Ishikawa (cell line): ENCODE measurements around the gene PTRHD1.

Experiments
- CEBPB ChIP-seq: IDR thresholded peaks from 2 replicates; pipeline ENCODE4 v1.6.1; 2012
- CREB1 ChIP-seq: IDR thresholded peaks from 2 replicates; pipeline ENCODE4 v1.6.1; 2012; ENCODE audit warnings: low read depth
- EGR1 ChIP-seq: IDR thresholded peaks from 2 replicates; pipeline ENCODE4 v1.6.1; 2012
- EP300 ChIP-seq: IDR thresholded peaks from 2 replicates; pipeline ENCODE4 v1.6.1; 2012; ENCODE audit warnings: borderline replicate concordance
- FOXM1 ChIP-seq: IDR thresholded peaks from 2 replicates; pipeline ENCODE4 v1.6.1; 2012; ENCODE audit warnings: low read depth, borderline replicate concordance
- NFIC ChIP-seq: IDR thresholded peaks from 2 replicates; pipeline ENCODE4 v1.6.1; 2012
- RAD21 ChIP-seq: IDR thresholded peaks from 2 replicates; pipeline ENCODE4 v1.6.1; 2012; ENCODE audit warnings: low read depth
- TAF1 ChIP-seq: IDR thresholded peaks from 2 replicates; pipeline ENCODE4 v1.6.1; 2012; ENCODE audit warnings: low read depth, mild to moderate bottlenecking
- TCF12 ChIP-seq: IDR thresholded peaks from 2 replicates; pipeline ENCODE4 v1.6.1; 2012; ENCODE audit warnings: low read depth
- TEAD4 ChIP-seq: IDR thresholded peaks from 2 replicates; pipeline ENCODE4 v1.6.1; 2012
- YY1 ChIP-seq: IDR thresholded peaks from 2 replicates; pipeline ENCODE4 v1.6.1; 2012; ENCODE audit warnings: low read depth
- ZBTB7A ChIP-seq: IDR thresholded peaks from 2 replicates; pipeline ENCODE4 v1.6.1; 2012; ENCODE audit warnings: low read depth
- TF ChIP-seq, protein P1 (sequence below): IDR thresholded peaks from 2 replicates; pipeline ENCODE4 v1.6.1; 2012
- TF ChIP-seq, protein P2 (sequence below): IDR thresholded peaks from 2 replicates; pipeline ENCODE4 v1.6.1; 2012; ENCODE audit warnings: low read depth, mild to moderate bottlenecking
- TF ChIP-seq, protein P3 (sequence below): IDR thresholded peaks from 2 replicates; pipeline ENCODE4 v1.6.1; 2012

Gene PTRHD1

DNA sequence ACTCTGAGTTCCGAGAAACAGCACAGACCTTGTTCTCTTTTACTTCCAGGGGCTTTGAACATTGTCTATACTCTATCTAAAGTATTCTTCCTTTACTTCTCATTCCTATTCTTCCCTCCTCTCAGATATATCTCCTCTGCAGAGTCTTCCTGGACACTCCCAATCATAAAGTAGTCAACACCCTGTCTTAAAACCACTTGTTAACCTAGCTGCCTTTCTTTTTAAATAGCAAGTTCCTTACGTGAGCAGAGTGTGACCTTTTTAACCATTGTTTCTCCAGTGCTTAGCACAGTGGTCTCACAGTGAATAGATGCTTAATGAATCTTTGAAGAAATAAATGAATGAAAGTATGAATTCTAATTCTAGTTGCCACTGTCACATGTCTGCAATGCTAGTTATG is 47.4 kb downstream of the PTRHD1 start:
- TF ChIP-seq ZBTB7A (no peak), NFIC (no peak), RAD21 (no peak), EGR1 (no peak), TCF12 (no peak), EP300 (no peak), FOXM1 (no peak), CEBPB (no peak), TEAD4 (no peak), CREB1 (no peak), YY1 (no peak), TAF1 (no peak)
- TF ChIP-seq, protein P1, sequence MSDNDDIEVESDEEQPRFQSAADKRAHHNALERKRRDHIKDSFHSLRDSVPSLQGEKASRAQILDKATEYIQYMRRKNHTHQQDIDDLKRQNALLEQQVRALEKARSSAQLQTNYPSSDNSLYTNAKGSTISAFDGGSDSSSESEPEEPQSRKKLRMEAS = no peak
- TF ChIP-seq, protein P2, sequence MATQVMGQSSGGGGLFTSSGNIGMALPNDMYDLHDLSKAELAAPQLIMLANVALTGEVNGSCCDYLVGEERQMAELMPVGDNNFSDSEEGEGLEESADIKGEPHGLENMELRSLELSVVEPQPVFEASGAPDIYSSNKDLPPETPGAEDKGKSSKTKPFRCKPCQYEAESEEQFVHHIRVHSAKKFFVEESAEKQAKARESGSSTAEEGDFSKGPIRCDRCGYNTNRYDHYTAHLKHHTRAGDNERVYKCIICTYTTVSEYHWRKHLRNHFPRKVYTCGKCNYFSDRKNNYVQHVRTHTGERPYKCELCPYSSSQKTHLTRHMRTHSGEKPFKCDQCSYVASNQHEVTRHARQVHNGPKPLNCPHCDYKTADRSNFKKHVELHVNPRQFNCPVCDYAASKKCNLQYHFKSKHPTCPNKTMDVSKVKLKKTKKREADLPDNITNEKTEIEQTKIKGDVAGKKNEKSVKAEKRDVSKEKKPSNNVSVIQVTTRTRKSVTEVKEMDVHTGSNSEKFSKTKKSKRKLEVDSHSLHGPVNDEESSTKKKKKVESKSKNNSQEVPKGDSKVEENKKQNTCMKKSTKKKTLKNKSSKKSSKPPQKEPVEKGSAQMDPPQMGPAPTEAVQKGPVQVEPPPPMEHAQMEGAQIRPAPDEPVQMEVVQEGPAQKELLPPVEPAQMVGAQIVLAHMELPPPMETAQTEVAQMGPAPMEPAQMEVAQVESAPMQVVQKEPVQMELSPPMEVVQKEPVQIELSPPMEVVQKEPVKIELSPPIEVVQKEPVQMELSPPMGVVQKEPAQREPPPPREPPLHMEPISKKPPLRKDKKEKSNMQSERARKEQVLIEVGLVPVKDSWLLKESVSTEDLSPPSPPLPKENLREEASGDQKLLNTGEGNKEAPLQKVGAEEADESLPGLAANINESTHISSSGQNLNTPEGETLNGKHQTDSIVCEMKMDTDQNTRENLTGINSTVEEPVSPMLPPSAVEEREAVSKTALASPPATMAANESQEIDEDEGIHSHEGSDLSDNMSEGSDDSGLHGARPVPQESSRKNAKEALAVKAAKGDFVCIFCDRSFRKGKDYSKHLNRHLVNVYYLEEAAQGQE = no peak
- TF ChIP-seq, protein P3, sequence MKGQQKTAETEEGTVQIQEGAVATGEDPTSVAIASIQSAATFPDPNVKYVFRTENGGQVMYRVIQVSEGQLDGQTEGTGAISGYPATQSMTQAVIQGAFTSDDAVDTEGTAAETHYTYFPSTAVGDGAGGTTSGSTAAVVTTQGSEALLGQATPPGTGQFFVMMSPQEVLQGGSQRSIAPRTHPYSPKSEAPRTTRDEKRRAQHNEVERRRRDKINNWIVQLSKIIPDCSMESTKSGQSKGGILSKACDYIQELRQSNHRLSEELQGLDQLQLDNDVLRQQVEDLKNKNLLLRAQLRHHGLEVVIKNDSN = no peak

DNA sequence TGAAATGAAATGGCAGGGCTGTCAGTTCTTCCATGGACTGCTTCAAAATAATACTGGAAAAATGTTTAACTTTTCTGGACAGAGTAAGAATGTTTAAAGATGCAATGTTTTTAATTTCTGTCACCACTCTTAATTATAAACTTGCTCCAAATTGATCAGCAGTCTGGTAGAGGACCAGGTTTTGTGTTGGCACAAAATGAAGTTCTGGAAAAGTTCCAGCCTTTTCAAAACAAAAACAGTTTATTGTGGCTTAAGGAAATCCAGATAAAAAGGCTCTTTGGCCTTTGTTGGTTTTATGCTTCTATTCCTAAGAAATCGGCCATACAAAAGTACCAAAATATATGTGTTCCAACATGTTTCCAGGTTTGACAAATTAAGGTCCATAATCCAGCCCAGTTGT is 48.8 kb downstream of the PTRHD1 start:
- no peak for TF ChIP-seq TEAD4
- TF ChIP-seq FOXM1 = no peak
- TF ChIP-seq NFIC = no peak
- TF ChIP-seq EP300 = no peak
- TF ChIP-seq RAD21 = no peak
- TF ChIP-seq, protein P2 = no peak
- TF ChIP-seq ZBTB7A = no peak
- no peak for TF ChIP-seq EGR1

DNA sequence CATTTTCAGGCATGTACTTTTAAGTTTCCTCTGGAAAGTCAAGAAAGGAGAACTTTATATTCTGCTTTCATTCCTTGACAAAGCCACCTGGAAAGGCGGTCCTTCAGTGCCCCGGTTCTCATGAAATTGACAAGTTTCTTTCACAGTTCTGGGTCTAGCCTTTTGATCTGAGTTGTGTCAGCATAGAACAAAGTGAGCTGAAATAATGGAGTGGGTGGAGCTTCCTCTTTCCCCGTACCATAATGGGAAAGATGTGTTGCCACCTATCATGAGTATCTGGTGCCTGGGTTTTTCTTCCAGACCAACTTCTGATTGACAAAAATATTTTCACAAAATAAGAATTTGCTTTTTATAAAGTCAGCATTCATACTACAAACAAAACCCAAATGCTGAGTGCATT is 49.3 kb downstream of the PTRHD1 start:
- TF ChIP-seq, protein P1 = no peak
- TF ChIP-seq CREB1 (no peak), TEAD4 (no peak), ZBTB7A (no peak), TCF12 (no peak), CEBPB (no peak), NFIC (no peak), TAF1 (no peak), EGR1 (no peak), YY1 (no peak), EP300 (no peak), RAD21 (no peak), FOXM1 (no peak)
- TF ChIP-seq, protein P2 = no peak
- TF ChIP-seq, protein P3 = no peak

DNA sequence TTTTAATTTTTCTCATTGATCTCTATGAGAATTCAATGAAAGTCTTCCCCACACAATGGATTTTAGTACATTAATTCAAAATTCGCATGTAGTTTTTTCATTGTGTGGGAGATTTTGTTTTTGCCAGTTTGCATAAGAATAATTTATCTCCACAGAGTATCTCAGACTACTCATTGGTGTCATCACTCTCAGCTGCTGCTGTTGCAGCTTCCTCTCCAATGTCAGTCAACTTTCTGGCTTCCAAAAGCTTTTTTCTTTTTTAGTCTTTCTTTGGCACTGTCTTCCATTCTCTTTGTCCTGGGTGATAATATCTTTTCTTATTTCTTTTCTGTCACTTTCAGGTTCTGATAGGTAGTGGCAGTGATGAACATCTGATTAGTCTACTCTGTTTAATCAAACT is 50.5 kb downstream of the PTRHD1 start:
- TF ChIP-seq RAD21 (no peak), NFIC (no peak), CREB1 (no peak), YY1 (no peak), TCF12 (no peak), EP300 (no peak), TEAD4 (no peak), FOXM1 (no peak)
- TF ChIP-seq, protein P3 = no peak

DNA sequence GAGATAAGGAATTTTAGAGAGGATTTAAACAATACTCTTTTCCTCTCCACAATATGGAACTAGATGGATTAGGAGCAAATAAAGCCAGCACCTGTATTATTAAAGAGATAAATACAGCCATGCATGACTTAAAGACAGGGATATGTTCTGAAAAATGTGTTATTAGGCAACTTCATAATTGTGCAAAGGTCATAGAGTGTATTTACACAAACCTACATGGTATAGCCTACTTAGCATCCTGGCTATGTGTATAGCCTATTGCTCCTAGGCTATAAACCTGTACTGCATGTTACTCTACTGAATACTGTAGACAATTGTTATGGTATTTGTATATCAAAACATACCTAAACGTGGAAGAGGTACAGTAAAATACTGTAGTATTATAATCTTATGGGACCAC is 53.0 kb downstream of the PTRHD1 start:
- TF ChIP-seq TAF1 (no peak), FOXM1 (no peak), ZBTB7A (no peak), CEBPB (no peak), CREB1 (no peak)
- TF ChIP-seq, protein P3 = no peak
- TF ChIP-seq, protein P2 = no peak
